ENCODE results near the gene C17orf78.

Gene C17orf78

GRCh38 chr17:37358830-37359681 lies 16.7 kb upstream of the C17orf78 start:
- Histone ChIP-seq H3K36me3 (ENCODE audit: control insufficient read depth, low read length) (peaks cover 31% of the 10 kb centered on the region), H3F3A (ENCODE audit: control insufficient read depth, insufficient read depth) (peaks cover 7% of the 10 kb centered on the region; the same call in 1 of the 2 replicates), H3K9me3 (ENCODE audit: control insufficient read depth, insufficient read depth, low read length) (no peaks in the 10 kb centered on the region), H3K4me3 (ENCODE audit: low read length) (peak overlapping the region; percentile 94), H3K79me2 (ENCODE audit: control insufficient read depth, low read length) (peaks cover 51% of the 10 kb centered on the region), H3K4me2 (ENCODE audit: low read length) (peak overlapping the region; percentile 94), H3K27ac (ENCODE audit: low read depth, low read length) (peak overlapping the region; percentile 79), H3K27me3 (ENCODE audit: control insufficient read depth, low read length) (no peaks in the 10 kb centered on the region), H3K4me1 (ENCODE audit: control insufficient read depth, low read length) (peaks cover 27% of the 10 kb centered on the region), H4K20me1 (ENCODE audit: control insufficient read depth, insufficient read depth, low read depth, low read length) (peaks cover 11% of the 10 kb centered on the region; the same call in 1 of the 2 replicates), H3K9me2 (replicated peaks; ENCODE audit: control insufficient read depth, low read length) (no peaks in the 10 kb centered on the region)
- TF ChIP-seq EZH2phosphoT487 (IDR thresholded peaks at IDR 0.05; ENCODE audit: borderline replicate concordance, low read length) (no peak), CTCF (IDR thresholded peaks at IDR 0.05; ENCODE audit: low read depth, low read length, poor library complexity, severe bottlenecking) (no peak)

- no peaks in the 10 kb centered on the region for H3K9me3 ChIP-seq (ENCODE audit: control insufficient read depth, insufficient read depth, low read length)
- H3K27ac ChIP-seq (ENCODE audit: low read depth, low read length): peak overlapping the region; percentile 79
- H4K20me1 ChIP-seq (ENCODE audit: control insufficient read depth, insufficient read depth, low read depth, low read length): peaks cover 11% of the 10 kb centered on the region; the same call in 1 of the 2 replicates
- peak overlapping the region; percentile 89 for H3K4me2 ChIP-seq (ENCODE audit: low read length)
- H3K36me3 ChIP-seq (ENCODE audit: control insufficient read depth, low read length): peaks cover 24% of the 10 kb centered on the region
- H3K4me1 ChIP-seq (ENCODE audit: control insufficient read depth, low read length): peaks cover 27% of the 10 kb centered on the region
- H3K4me3 ChIP-seq (ENCODE audit: low read length): peak overlapping the region; percentile 73
- TF ChIP-seq EZH2phosphoT487 (IDR thresholded peaks at IDR 0.05; ENCODE audit: borderline replicate concordance, low read length) (no peak), CTCF (IDR thresholded peaks at IDR 0.05; ENCODE audit: low read depth, low read length, poor library complexity, severe bottlenecking) (no peak)
- H3K79me2 ChIP-seq (ENCODE audit: control insufficient read depth, low read length): peaks cover 45% of the 10 kb centered on the region
- peaks cover 7% of the 10 kb centered on the region; the same call in 1 of the 2 replicates for H3F3A ChIP-seq (ENCODE audit: control insufficient read depth, insufficient read depth)
- no peaks in the 10 kb centered on the region for H3K9me2 ChIP-seq (replicated peaks; ENCODE audit: control insufficient read depth, low read length)
- H3K27me3 ChIP-seq (ENCODE audit: control insufficient read depth, low read length): no peaks in the 10 kb centered on the region
These were observed 16.1 kb upstream of the C17orf78 start for GRCh38 chr17:37359682-37360188.

GRCh38 chr17:37360632-37361031 lies 15.2 kb upstream of the C17orf78 start:
- no peak overlapping the region for H3K4me3 ChIP-seq (ENCODE audit: low read length)
- H3K9me2 ChIP-seq (replicated peaks; ENCODE audit: control insufficient read depth, low read length): no peaks in the 10 kb centered on the region
- no peak overlapping the region for H3K27ac ChIP-seq (ENCODE audit: low read depth, low read length)
- no peaks in the 10 kb centered on the region for H3K9me3 ChIP-seq (ENCODE audit: control insufficient read depth, insufficient read depth, low read length)
- peaks cover 7% of the 10 kb centered on the region; the same call in 1 of the 2 replicates for H3F3A ChIP-seq (ENCODE audit: control insufficient read depth, insufficient read depth)
- no peaks in the 10 kb centered on the region for H3K27me3 ChIP-seq (ENCODE audit: control insufficient read depth, low read length)
- H3K79me2 ChIP-seq (ENCODE audit: control insufficient read depth, low read length): peaks cover 36% of the 10 kb centered on the region
- no peak for TF ChIP-seq CTCF (IDR thresholded peaks at IDR 0.05; ENCODE audit: low read depth, low read length, poor library complexity, severe bottlenecking)
- no peak for TF ChIP-seq EZH2phosphoT487 (IDR thresholded peaks at IDR 0.05; ENCODE audit: borderline replicate concordance, low read length)
- H4K20me1 ChIP-seq (ENCODE audit: control insufficient read depth, insufficient read depth, low read depth, low read length): peaks cover 11% of the 10 kb centered on the region; the same call in 1 of the 2 replicates
- H3K36me3 ChIP-seq (ENCODE audit: control insufficient read depth, low read length): peaks cover 23% of the 10 kb centered on the region
- peaks cover 27% of the 10 kb centered on the region for H3K4me1 ChIP-seq (ENCODE audit: control insufficient read depth, low read length)
- H3K4me2 ChIP-seq (ENCODE audit: low read length): no peak overlapping the region
